Keratinocyte (primary cell): Measurements from ENCODE around the gene ZNF487. TPM values are rescaled to one million over a fixed set of nuclear protein-coding genes. Genes with fewer than 3 reads are reported as not detected.

Experiments used
- DNase-seq: peaks from one replicate; pipeline ENCODE4 v3.0.0-alpha.2; 2011; ENCODE audit warnings: low read depth, missing footprints, low spot score
- FAIRE-seq: peaks from 2 replicates; lab custom pipeline; 2011; peaks lifted over from hg19 to GRCh38; lab: Jason Lieb, UNC
- H2AFZ ChIP-seq: 2 replicates; pipeline ENCODE4 v1.6.0; 2012; ENCODE audit warnings: low read length, control low read depth, inconsistent platforms; ENCODE audit not compliant: control insufficient read depth
- H3K27ac ChIP-seq: 2 replicates; pipeline ENCODE4 v1.5.1; 2011; ENCODE audit warnings: low read length; ENCODE audit not compliant: control insufficient read depth, insufficient read depth
- H3K27me3 ChIP-seq: 3 replicates; pipeline ENCODE4 v1.6.0; 2011; ENCODE audit warnings: low read length; ENCODE audit not compliant: control insufficient read depth, insufficient read depth; ENCODE audit errors: extremely low read depth
- H3K36me3 ChIP-seq, 2 experiments: 2 replicates in 1 of 2; 3 replicates in 1 of 2; pipeline ENCODE4 v1.5.1; 2011; ENCODE audit warnings: low read length in 2 of 2, mild to moderate bottlenecking in 1 of 2; ENCODE audit not compliant: control insufficient read depth in 2 of 2, insufficient read depth in 2 of 2; ENCODE audit errors: extremely low read depth in 1 of 2
- H3K4me1 ChIP-seq: 3 replicates; pipeline ENCODE4 v1.5.1; 2011; ENCODE audit warnings: low read length; ENCODE audit not compliant: control insufficient read depth, insufficient read depth; ENCODE audit errors: extremely low read depth
- H3K4me2 ChIP-seq: 3 replicates; pipeline ENCODE4 v1.6.0; 2011; ENCODE audit warnings: low read depth, low read length; ENCODE audit not compliant: control insufficient read depth, insufficient read depth; ENCODE audit errors: extremely low read depth
- H3K4me3 ChIP-seq, 3 experiments: fragments of 200-600 bp in 1 of 3; sonication (generic) in 1 of 3; 2 replicates in 2 of 3; 3 replicates in 1 of 3; pipeline ENCODE4 v1.5.1; 2011 to 2016; ENCODE audit warnings: low read length in 3 of 3, mild to moderate bottlenecking in 3 of 3, control low read depth in 2 of 3, inconsistent platforms in 1 of 3, low read depth in 1 of 3, mixed read lengths in 1 of 3, mixed run types in 1 of 3, moderate library complexity in 1 of 3; ENCODE audit not compliant: control insufficient read depth in 2 of 3, insufficient read depth in 2 of 3; ENCODE audit errors: extremely low read depth in 1 of 3
- H3K79me2 ChIP-seq: 2 replicates; pipeline ENCODE4 v1.6.0; 2012; ENCODE audit warnings: low read length; ENCODE audit not compliant: control insufficient read depth, insufficient read depth
- H3K9ac ChIP-seq: 3 replicates; pipeline ENCODE4 v1.6.0; 2011; ENCODE audit warnings: low read length; ENCODE audit not compliant: control insufficient read depth, insufficient read depth; ENCODE audit errors: extremely low read depth
- H3K9me1 ChIP-seq: 3 replicates; pipeline ENCODE4 v1.6.0; 2011; ENCODE audit warnings: low read length; ENCODE audit not compliant: control insufficient read depth, insufficient read depth; ENCODE audit errors: extremely low read depth
- H3K9me3 ChIP-seq: 2 replicates; pipeline ENCODE4 v1.5.1; 2012; ENCODE audit warnings: low read depth, low read length; ENCODE audit not compliant: control insufficient read depth
- H4K20me1 ChIP-seq: 3 replicates; pipeline ENCODE4 v1.6.0; 2011; ENCODE audit warnings: low read length; ENCODE audit not compliant: control insufficient read depth, insufficient read depth; ENCODE audit errors: extremely low read depth
- CTCF ChIP-seq, 3 experiments: IDR thresholded peaks in 1 of 3; conservative IDR thresholded peaks in 1 of 3; optimal IDR thresholded peaks in 1 of 3; 2 replicates in 2 of 3; 3 replicates in 1 of 3; pipeline versions ENCODE3 to v1.5.1; 2011; ENCODE audit warnings: low read length in 3 of 3, mild to moderate bottlenecking in 3 of 3, moderate library complexity in 2 of 3, control low read depth in 1 of 3, inconsistent platforms in 1 of 3; ENCODE audit not compliant: insufficient read depth in 2 of 3; ENCODE audit errors: extremely low read depth in 1 of 3
- EZH2 ChIP-seq: IDR thresholded peaks from one replicate; pipeline ENCODE4 v1.6.1; 2012; ENCODE audit warnings: inconsistent platforms, mild to moderate bottlenecking, low read length, moderate library complexity
- dilution Hi-C: fragments of 300-500 bp; cut with MboI; formaldehyde crosslinking; loops from one replicate; pipeline ENCODE4 v1.7.0; 2020; ENCODE audit warnings: low sequenced_read_pairs; ENCODE audit not compliant: extremely low pct_ligation_motif_present
- polyA minus RNA-seq, 3 experiments: library from RNA; depleted of rRNA, polyadenylated mRNA; stranded (reverse); fragments of >200 nt; gene quantifications; 1 replicate in 1 of 3; 2 replicates in 1 of 3; 3 replicates in 1 of 3; pipeline ENCODE4 v1.2.3, GENCODE V29; 2011
- polyA plus RNA-seq, 5 experiments: library from polyadenylated mRNA; depleted of rRNA in 3 of 5; stranded (reverse) in 3 of 5; stranded (forward) in 1 of 5; unstranded in 1 of 5; fragments of >200 nt; gene quantifications; 1 replicate in 1 of 5; 2 replicates in 3 of 5; 3 replicates in 1 of 5; pipeline versions ENCODE4 v1.2.1 to v1.2.3, GENCODE V29; 2011 to 2012; ENCODE audit warnings: missing spikeins in 2 of 5, low read depth in 1 of 5, low replicate concordance in 1 of 5

ZNF487 gene
- polyA plus RNA-seq: 3.6 to 5.1 TPM (median 4.1 TPM) in 3 replicates
- 1.0 TPM for polyA plus RNA-seq (2011; ENCODE audit: low read depth)
- 4.0 and 4.6 TPM in 2 replicates for polyA plus RNA-seq (2011; cell fraction: cytosol; rRNA removed)
- polyA plus RNA-seq (2011; cell fraction: nucleus; rRNA removed): 4.2 and 6.3 TPM in 2 replicates
- polyA plus RNA-seq (2012; ENCODE audit: low replicate concordance): 1.7 and 2.3 TPM in 2 replicates
- 1.6 to 24.1 TPM (median 1.6 TPM) in 3 replicates for polyA minus RNA-seq
- 5.6 TPM for polyA minus RNA-seq (2011; cell fraction: cytosol; rRNA and poly(A)+ RNA removed)
- polyA minus RNA-seq (2011; cell fraction: nucleus; rRNA and poly(A)+ RNA removed): 6.1 and 6.3 TPM in 2 replicates

DNA sequence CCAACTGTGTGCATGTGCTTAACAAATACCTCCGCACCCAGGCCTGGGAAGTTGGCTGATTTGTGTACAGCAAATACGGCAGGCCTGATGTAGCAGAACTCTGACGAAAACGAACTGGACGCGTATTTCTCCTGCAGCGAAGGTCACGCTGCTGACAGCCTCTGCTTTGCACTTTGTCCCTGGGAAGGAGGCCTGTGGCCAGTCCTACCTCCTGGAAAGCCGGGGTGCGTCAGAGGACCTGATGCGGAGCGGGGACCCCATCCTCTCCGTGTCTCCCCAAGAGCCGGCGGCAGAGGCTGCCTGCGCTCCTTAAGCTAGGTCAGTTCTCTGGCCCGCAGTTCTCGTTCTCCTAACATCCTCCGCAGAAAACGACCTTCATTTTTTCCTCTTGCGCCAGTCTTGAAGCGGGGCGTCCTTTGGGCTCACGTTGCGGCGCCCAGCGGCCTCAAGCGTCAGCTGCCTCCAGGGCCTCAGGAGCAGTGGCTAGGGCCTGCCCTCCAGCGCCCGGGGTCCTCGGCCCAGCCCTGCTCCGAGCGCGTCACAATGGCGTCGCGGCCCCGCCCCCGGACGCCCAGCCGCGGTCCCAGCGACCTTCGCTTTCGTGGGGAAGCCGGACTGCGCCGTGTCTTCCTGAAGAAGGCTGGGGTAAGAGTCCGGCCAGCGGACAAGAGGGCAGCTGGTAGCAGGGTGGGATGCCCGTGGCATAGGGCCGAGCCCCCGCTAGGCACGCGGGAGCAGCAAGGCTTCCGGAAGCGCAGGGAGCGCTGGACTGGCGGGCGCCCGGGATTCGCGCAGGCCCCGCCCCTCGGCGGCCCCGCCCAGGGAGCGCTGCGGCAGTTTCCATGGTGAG, at the start of gene ZNF487:
TSS of gene ZNF487 (plus strand) at position 821 of the 850 bp plus-strand sequence. CDS start 38,703 bp downstream, outside the sequence.
- dilution Hi-C loops: no loop called here
- no peaks in the 10 kb centered on the region for H4K20me1 ChIP-seq
- no peaks in the 10 kb centered on the region for H3K36me3 ChIP-seq
- peaks cover 3% of the 10 kb centered on the region for H3K4me1 ChIP-seq
- H3K79me2 ChIP-seq: peaks cover 7% of the 10 kb centered on the region
- H3K27ac ChIP-seq: peak within 1 kb of the TSS; percentile 98
- TF ChIP-seq CTCF (optimal IDR thresholded peaks at IDR 0.05 in 1 of 3, IDR thresholded peaks at IDR 0.05 in 1 of 3, conservative IDR thresholded peaks at IDR 0.05 in 1 of 3; ENCODE audit: extremely low read depth in 1 of 3, insufficient read depth in 2 of 3, low read length in 3 of 3) (peak in 1 of 3 experiments; percentile 11), EZH2 (no peak)
- H3K4me2 ChIP-seq: peak within 1 kb of the TSS; percentile 98
- FAIRE-seq (no peak), DNase-seq (peak; percentile 58)
- H3K27me3 ChIP-seq: no peaks in the 10 kb centered on the region
- no peaks in the 10 kb centered on the region for H3K9me1 ChIP-seq
- H3K9ac ChIP-seq: peak within 1 kb of the TSS; percentile 98
- H3K4me3 ChIP-seq: peak within 1 kb of the TSS; percentile 69 to 93 (median 93)
- peak within 1 kb of the TSS; percentile 97 for H2AFZ ChIP-seq
- H3K9me3 ChIP-seq: no peaks in the 10 kb centered on the region

- Histone ChIP-seq H3K27me3 (no peaks in the 10 kb centered on the region), H3K4me1 (peaks cover 14% of the 10 kb centered on the region), H3K9me1 (no peaks in the 10 kb centered on the region), H3K36me3 (peaks cover 31 to 42% of the 10 kb centered on the region in 2 experiments), H3K9ac (no peak overlapping the region), H2AFZ (no peak overlapping the region), H3K27ac (no peak overlapping the region), H3K79me2 (peaks cover 48% of the 10 kb centered on the region), H4K20me1 (peaks cover 11% of the 10 kb centered on the region), H3K4me3 (no peak overlapping the region), H3K4me2 (no peak overlapping the region), H3K9me3 (no peaks in the 10 kb centered on the region)
- FAIRE-seq: no peak
- no peak for DNase-seq
- TF ChIP-seq EZH2 (no peak), CTCF (optimal IDR thresholded peaks at IDR 0.05 in 1 of 3, IDR thresholded peaks at IDR 0.05 in 1 of 3, conservative IDR thresholded peaks at IDR 0.05 in 1 of 3; ENCODE audit: extremely low read depth in 1 of 3, insufficient read depth in 2 of 3, low read length in 3 of 3) (no peak)
- dilution Hi-C loops: no loop called here
These were observed 49.3 kb upstream of the ZNF487 start for GRCh38 chr10:43387678-43388032.
